Cardiac muscle cell (in vitro differentiated cells and primary cell): Measurements from ENCODE around the gene MYBPC3. TPM values are rescaled to one million over a fixed set of nuclear protein-coding genes. Genes with fewer than 3 reads are reported as not detected.

Experiments used
- DNase-seq, 2 donors: peaks; one replicate each; pipeline versions ENCODE4 v3.0.0 to v3.0.0-alpha.2; 2010 to 2017; ENCODE audit warnings: low read depth in 1 of 2, low spot score in 1 of 2
- H3K27ac ChIP-seq: fragments of 200-600 bp; sonication (generic); 2 replicates; pipeline ENCODE4 v1.5.1; 2016
- H3K27me3 ChIP-seq: fragments of 200-600 bp; sonication (generic); 2 replicates; pipeline ENCODE4 v1.6.0; 2016; ENCODE audit warnings: control low read depth
- H3K36me3 ChIP-seq: fragments of 200-600 bp; sonication (generic); 2 replicates; pipeline ENCODE4 v1.5.1; 2016; ENCODE audit warnings: control low read depth
- H3K4me1 ChIP-seq: fragments of 200-600 bp; sonication (generic); 2 replicates; pipeline ENCODE4 v1.8.1; 2017; ENCODE audit warnings: low read depth, mild to moderate bottlenecking, mixed run types
- H3K4me3 ChIP-seq: fragments of 200-600 bp; sonication (generic); 2 replicates; pipeline ENCODE4 v1.5.1; 2016; ENCODE audit warnings: mild to moderate bottlenecking
- H3K9me3 ChIP-seq: fragments of 200-600 bp; sonication (generic); 2 replicates; pipeline ENCODE4 v1.5.1; 2017; ENCODE audit warnings: low read depth, mild to moderate bottlenecking, control low read depth
- CTCF ChIP-seq: IDR thresholded peaks from 2 replicates; pipeline ENCODE4 v1.5.1; 2012; ENCODE audit warnings: low read depth, mild to moderate bottlenecking, low read length
- polyA plus RNA-seq: library from polyadenylated mRNA; unstranded; fragments of >200 nt; fragmentation: Nextera tagmentation; extraction: Ambion mirVana; gene quantifications from 2 replicates; pipeline ENCODE4 v1.2.1, GENCODE V29; 2016
- total RNA-seq: library from RNA; depleted of rRNA; stranded (reverse); fragments of >200 nt; gene quantifications from 2 replicates; pipeline ENCODE4 v1.2.3, GENCODE V29; 2016

The MYBPC3 gene
- total and polyA plus RNA-seq, 2 experiments from 2014 or later: 489 to 751 TPM

- no peak for DNase-seq
- H3K9me3 ChIP-seq: no peaks in the 10 kb centered on the region
- no peaks in the 10 kb centered on the region for H3K4me1 ChIP-seq
- no peak for TF ChIP-seq CTCF
- no peaks in the 10 kb centered on the region for H3K27me3 ChIP-seq
- no peak overlapping the region for H3K4me3 ChIP-seq
- peak overlapping the region; percentile 28 for H3K27ac ChIP-seq
- H3K36me3 ChIP-seq: peaks cover 80% of the 10 kb centered on the region
These were observed 9.6 kb downstream of the MYBPC3 start for GRCh38 chr11:47342854-47343253.

- Histone ChIP-seq H3K27me3 (no peaks in the 10 kb centered on the region), H3K4me1 (no peaks in the 10 kb centered on the region), H3K27ac (peak overlapping the region; percentile 60), H3K36me3 (peaks cover 75% of the 10 kb centered on the region), H3K9me3 (no peaks in the 10 kb centered on the region), H3K4me3 (no peak overlapping the region)
- no peak for DNase-seq
- TF ChIP-seq CTCF: no peak
These were observed 10.3 kb downstream of the MYBPC3 start for GRCh38 chr11:47342036-47342803.

GRCh38 chr11:47340980-47341775 lies 11.3 kb downstream of the MYBPC3 start:
- no peak for TF ChIP-seq CTCF
- no peak for DNase-seq
- Histone ChIP-seq H3K4me1 (no peaks in the 10 kb centered on the region), H3K4me3 (no peak overlapping the region), H3K27ac (peak overlapping the region; percentile 60), H3K9me3 (no peaks in the 10 kb centered on the region), H3K27me3 (no peaks in the 10 kb centered on the region), H3K36me3 (peaks cover 74% of the 10 kb centered on the region)

- Histone ChIP-seq H3K4me1 (no peaks in the 10 kb centered on the region), H3K4me3 (no peak overlapping the region), H3K27ac (peak overlapping the region; percentile 77), H3K27me3 (no peaks in the 10 kb centered on the region), H3K36me3 (peaks cover 74% of the 10 kb centered on the region), H3K9me3 (no peaks in the 10 kb centered on the region)
- TF ChIP-seq CTCF: no peak
- no peak for DNase-seq
These were observed 12.5 kb downstream of the MYBPC3 start for GRCh38 chr11:47340010-47340409.

GRCh38 chr11:47338396-47339241 lies 13.9 kb downstream of the MYBPC3 start:
- H3K36me3 ChIP-seq: peaks cover 76% of the 10 kb centered on the region
- H3K9me3 ChIP-seq: no peaks in the 10 kb centered on the region
- no peak for DNase-seq
- H3K4me1 ChIP-seq: no peaks in the 10 kb centered on the region
- no peaks in the 10 kb centered on the region for H3K27me3 ChIP-seq
- TF ChIP-seq CTCF: no peak
- H3K4me3 ChIP-seq: no peak overlapping the region
- H3K27ac ChIP-seq: peak overlapping the region; percentile 77
